ENCODE results near the gene HEYL.

DNA sequence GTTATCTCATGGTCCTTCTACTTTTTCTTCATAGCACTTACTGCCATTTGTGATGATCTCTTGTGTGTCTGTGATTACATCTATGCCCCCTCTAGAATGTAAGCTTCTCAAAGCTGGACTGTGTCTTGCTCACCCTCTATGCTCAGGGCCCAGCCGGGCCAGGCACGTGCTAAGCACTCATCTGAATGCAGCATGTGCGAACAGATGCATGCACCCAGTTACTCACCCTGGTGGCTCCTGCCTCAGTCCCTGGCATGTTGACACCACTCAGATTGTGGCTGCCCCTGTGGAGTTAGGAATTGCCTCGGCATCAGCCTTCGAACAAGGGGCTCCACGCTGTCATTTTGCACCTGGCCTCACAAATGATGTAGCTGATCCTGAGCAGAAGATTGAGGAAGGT, 43.3 kb downstream of the HEYL start:
- TF ChIP-seq, protein P1, sequence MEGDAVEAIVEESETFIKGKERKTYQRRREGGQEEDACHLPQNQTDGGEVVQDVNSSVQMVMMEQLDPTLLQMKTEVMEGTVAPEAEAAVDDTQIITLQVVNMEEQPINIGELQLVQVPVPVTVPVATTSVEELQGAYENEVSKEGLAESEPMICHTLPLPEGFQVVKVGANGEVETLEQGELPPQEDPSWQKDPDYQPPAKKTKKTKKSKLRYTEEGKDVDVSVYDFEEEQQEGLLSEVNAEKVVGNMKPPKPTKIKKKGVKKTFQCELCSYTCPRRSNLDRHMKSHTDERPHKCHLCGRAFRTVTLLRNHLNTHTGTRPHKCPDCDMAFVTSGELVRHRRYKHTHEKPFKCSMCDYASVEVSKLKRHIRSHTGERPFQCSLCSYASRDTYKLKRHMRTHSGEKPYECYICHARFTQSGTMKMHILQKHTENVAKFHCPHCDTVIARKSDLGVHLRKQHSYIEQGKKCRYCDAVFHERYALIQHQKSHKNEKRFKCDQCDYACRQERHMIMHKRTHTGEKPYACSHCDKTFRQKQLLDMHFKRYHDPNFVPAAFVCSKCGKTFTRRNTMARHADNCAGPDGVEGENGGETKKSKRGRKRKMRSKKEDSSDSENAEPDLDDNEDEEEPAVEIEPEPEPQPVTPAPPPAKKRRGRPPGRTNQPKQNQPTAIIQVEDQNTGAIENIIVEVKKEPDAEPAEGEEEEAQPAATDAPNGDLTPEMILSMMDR (IDR thresholded peaks at IDR 0.05): no peak
- TF ChIP-seq POLR2A (IDR thresholded peaks at IDR 0.05): no peak
